Smooth muscle cell (in vitro differentiated cells): ENCODE results near the gene CCNJL. TPM values are rescaled to one million over a fixed set of nuclear protein-coding genes. Genes with fewer than 3 reads are reported as not detected.

ENCODE experiments used
- DNase-seq: peaks from one replicate; lab custom pipeline; 2025; ENCODE audit not compliant: unreplicated experiment; lab: John Stamatoyannopoulos, UW
- H2AFZ ChIP-seq: fragments of 200-600 bp; sonication (generic); 2 replicates; pipeline ENCODE4 v1.6.0; 2016; ENCODE audit warnings: antibody characterized with exemption, low read depth, mild to moderate bottlenecking
- H3F3A ChIP-seq: fragments of 200-600 bp; sonication (generic); 2 replicates; pipeline ENCODE4 v1.6.0; 2017; ENCODE audit warnings: antibody characterized with exemption, low read depth
- H3K27ac ChIP-seq: fragments of 200-600 bp; sonication (generic); 2 replicates; pipeline ENCODE4 v1.5.1; 2016; ENCODE audit warnings: low read depth, mild to moderate bottlenecking
- H3K27me3 ChIP-seq: fragments of 200-600 bp; sonication (generic); 2 replicates; pipeline ENCODE4 v1.6.1; 2016; ENCODE audit warnings: low read depth, mild to moderate bottlenecking
- H3K36me3 ChIP-seq: fragments of 200-600 bp; sonication (generic); 2 replicates; pipeline ENCODE4 v1.5.1; 2016; ENCODE audit warnings: low read depth
- H3K4me1 ChIP-seq: fragments of 200-600 bp; sonication (generic); 2 replicates; pipeline ENCODE4 v1.5.1; 2016; ENCODE audit warnings: low read depth
- H3K4me2 ChIP-seq: fragments of 200-600 bp; sonication (generic); 2 replicates; pipeline ENCODE4 v1.6.0; 2016; ENCODE audit warnings: mild to moderate bottlenecking
- H3K4me3 ChIP-seq: fragments of 200-600 bp; sonication (generic); 2 replicates; pipeline ENCODE4 v1.5.1; 2016; ENCODE audit warnings: mild to moderate bottlenecking
- H3K79me2 ChIP-seq: fragments of 200-600 bp; sonication (generic); 2 replicates; pipeline ENCODE4 v1.6.0; 2016; ENCODE audit warnings: low read depth, mild to moderate bottlenecking
- H3K9ac ChIP-seq: fragments of 200-600 bp; sonication (generic); 2 replicates; pipeline ENCODE4 v1.6.0; 2016; ENCODE audit warnings: low read depth
- H3K9me3 ChIP-seq: fragments of 200-600 bp; sonication (generic); replicated peaks from 2 replicates; pipeline ENCODE4 v1.5.1; 2016; ENCODE audit warnings: low read depth
- H4K20me1 ChIP-seq: fragments of 200-600 bp; sonication (generic); 2 replicates; pipeline ENCODE4 v1.6.0; 2016; ENCODE audit warnings: low read depth
- WGBS: methylation state at CpG from one replicate; pipeline ENCODE4 v1.1.7; 2016; ENCODE audit warnings: low lambda C conversion rate; 5-methylcytosine and 5-hydroxymethylcytosine counted together
- polyA plus RNA-seq: library from polyadenylated mRNA; unstranded; fragments of >200 nt; fragmentation: Nextera tagmentation; extraction: Ambion mirVana; gene quantifications from 2 replicates; pipeline ENCODE4 v1.2.1, GENCODE V29; 2016
- total RNA-seq: library from RNA; depleted of rRNA; stranded (reverse); fragments of >200 nt; gene quantifications from 2 replicates; pipeline ENCODE4 v1.2.3, GENCODE V29; 2014
- TF ChIP-seq, protein P1 (sequence below): fragments of 200-600 bp; sonication (generic); IDR thresholded peaks from 2 replicates; pipeline ENCODE4 v1.5.1; 2017; ENCODE audit warnings: borderline replicate concordance, mild to moderate bottlenecking, antibody characterized with exemption; ENCODE audit not compliant: insufficient read depth, poor library complexity, severe bottlenecking

The CCNJL gene
- total and polyA plus RNA-seq, 2 experiments from 2014 or later: 3.4 to 6.2 TPM

DNA sequence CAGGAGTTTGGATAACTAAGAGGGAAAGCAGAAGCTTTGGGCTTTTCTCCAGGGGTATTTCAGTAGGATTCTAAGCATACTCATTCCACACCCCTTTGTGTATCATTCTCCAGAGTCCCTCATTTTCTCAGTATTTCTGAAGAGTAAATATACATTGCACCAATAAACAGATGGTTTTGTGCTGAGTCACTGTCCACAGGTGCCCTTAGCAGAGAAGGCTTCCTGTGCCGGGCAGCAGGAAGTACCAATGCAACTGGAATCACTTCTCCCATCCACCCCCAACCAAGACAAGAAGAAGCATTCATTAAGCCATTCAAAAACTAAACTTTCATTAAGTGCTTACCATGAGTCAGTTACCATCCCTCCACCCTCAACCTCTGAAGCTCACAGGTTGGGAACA, 3.6 kb upstream of the CCNJL start:
- no peak overlapping the region for H3K4me3 ChIP-seq
- no peak overlapping the region for H2AFZ ChIP-seq
- H3K9ac ChIP-seq: no peak overlapping the region
- no peaks in the 10 kb centered on the region for H3K79me2 ChIP-seq
- no peaks in the 10 kb centered on the region for H3K36me3 ChIP-seq
- 39% methylated on average over 1 of the region's 1 CpG for WGBS
- peaks cover 12% of the 10 kb centered on the region for H3K4me1 ChIP-seq
- TF ChIP-seq, protein P1, sequence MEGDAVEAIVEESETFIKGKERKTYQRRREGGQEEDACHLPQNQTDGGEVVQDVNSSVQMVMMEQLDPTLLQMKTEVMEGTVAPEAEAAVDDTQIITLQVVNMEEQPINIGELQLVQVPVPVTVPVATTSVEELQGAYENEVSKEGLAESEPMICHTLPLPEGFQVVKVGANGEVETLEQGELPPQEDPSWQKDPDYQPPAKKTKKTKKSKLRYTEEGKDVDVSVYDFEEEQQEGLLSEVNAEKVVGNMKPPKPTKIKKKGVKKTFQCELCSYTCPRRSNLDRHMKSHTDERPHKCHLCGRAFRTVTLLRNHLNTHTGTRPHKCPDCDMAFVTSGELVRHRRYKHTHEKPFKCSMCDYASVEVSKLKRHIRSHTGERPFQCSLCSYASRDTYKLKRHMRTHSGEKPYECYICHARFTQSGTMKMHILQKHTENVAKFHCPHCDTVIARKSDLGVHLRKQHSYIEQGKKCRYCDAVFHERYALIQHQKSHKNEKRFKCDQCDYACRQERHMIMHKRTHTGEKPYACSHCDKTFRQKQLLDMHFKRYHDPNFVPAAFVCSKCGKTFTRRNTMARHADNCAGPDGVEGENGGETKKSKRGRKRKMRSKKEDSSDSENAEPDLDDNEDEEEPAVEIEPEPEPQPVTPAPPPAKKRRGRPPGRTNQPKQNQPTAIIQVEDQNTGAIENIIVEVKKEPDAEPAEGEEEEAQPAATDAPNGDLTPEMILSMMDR: no peak
- no peak overlapping the region for H3K27ac ChIP-seq
- no peaks in the 10 kb centered on the region for H3K9me3 ChIP-seq
- H4K20me1 ChIP-seq: no peaks in the 10 kb centered on the region
- DNase-seq: no peak
- H3K27me3 ChIP-seq: no peaks in the 10 kb centered on the region
- no peak overlapping the region for H3K4me2 ChIP-seq
- no peaks in the 10 kb centered on the region for H3F3A ChIP-seq

DNA sequence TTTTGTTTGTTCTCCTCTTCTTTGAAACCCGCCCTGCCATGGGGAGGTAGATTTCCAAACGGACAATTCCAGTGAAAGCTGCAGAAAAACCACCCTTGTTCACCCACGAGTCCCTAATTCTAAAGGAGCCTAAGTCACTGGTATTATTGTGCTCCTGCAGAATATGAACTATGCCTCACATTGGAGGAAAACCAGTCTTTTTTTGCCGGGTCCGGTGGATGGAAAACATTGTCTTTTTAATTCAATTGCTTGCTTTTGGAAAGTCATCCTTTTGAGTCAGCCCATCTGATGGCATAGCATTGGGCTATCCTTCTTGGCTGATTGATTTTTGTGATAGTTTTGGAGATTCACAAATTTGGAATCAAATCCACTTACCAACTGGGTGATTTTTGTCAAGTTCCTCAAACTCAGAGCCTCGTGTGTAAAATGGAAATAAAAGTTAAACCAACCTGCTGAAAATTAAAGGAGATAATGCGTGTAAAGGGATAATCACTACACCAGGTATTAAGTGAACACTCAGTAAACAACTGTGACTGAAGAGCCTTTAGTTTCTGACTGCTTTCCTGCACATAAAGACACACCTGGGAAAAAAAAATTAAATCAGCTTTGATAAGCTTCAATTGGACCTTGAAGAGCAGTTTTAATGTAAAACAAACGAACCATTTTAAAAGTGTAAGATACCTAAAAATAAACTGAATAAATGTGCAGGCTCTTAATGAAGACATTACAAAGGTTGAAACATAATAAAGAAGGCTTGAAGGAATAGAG, 780 bp upstream of the CCNJL start:
- H3K4me1 ChIP-seq: peaks cover 12% of the 10 kb centered on the region
- no peaks in the 10 kb centered on the region for H3K9me3 ChIP-seq
- H3K79me2 ChIP-seq: no peaks in the 10 kb centered on the region
- 31% methylated on average over 8 of the region's 8 CpGs for WGBS
- peak overlapping the region; percentile 90 for H3K4me3 ChIP-seq
- H4K20me1 ChIP-seq: peaks cover 9% of the 10 kb centered on the region
- no peaks in the 10 kb centered on the region for H3F3A ChIP-seq
- no peak overlapping the region for H3K27ac ChIP-seq
- peak overlapping the region; percentile 24 for H3K9ac ChIP-seq
- H2AFZ ChIP-seq: peak overlapping the region; percentile 93
- TF ChIP-seq, protein P1: no peak
- H3K27me3 ChIP-seq: no peaks in the 10 kb centered on the region
- H3K36me3 ChIP-seq: no peaks in the 10 kb centered on the region
- DNase-seq: no peak
- H3K4me2 ChIP-seq: peak overlapping the region; percentile 99

DNA sequence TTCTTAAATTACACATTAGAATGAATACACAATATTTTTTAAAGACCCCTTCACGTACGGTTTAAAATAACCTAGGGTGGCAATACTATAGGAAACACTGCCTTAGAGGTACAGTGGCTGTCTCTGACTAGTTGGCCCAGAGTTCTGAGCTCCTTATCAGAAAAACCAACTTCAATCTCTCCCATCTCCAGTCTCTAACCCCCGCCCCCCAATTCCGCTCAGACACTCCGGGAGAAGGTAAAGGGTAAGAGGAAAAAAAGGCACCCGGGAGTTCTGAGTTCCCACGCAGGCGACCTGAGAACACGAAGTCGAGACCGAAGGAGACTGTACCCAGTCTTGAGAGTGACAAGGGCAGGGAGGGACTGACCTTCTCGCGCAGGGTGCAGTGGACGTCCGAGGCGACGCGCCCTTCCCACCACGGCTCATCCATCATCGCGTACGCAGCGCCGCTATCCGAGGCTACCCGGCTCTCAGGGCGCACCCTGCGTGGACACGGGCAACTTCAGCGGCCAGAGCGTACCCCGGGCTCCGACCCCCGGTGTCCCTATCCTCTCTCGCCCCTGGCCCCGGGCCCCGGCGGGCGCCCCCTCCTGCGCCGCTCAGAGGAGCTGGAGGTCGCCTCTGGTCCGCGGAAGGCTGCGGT, 752 bp downstream of the CCNJL start:
- TF ChIP-seq, protein P1: no peak
- Histone ChIP-seq H3K27ac (no peak overlapping the region), H3K4me3 (peak overlapping the region; percentile 90), H3K9ac (peak overlapping the region; percentile 48), H3K4me2 (peak overlapping the region; percentile 99), H3K36me3 (no peaks in the 10 kb centered on the region), H3K4me1 (peaks cover 12% of the 10 kb centered on the region), H3K9me3 (no peaks in the 10 kb centered on the region), H3F3A (no peaks in the 10 kb centered on the region), H4K20me1 (peaks cover 9% of the 10 kb centered on the region), H2AFZ (peak overlapping the region; percentile 98), H3K27me3 (no peaks in the 10 kb centered on the region), H3K79me2 (no peaks in the 10 kb centered on the region)
- no peak for DNase-seq
- WGBS: 1% methylated on average over 43 of the region's 45 CpGs
